Heart left ventricle (tissue), 16 donors: ENCODE results near the gene USP6NL. TPM values are rescaled to one million over a fixed set of nuclear protein-coding genes. Genes with fewer than 3 reads are reported as not detected.

Source experiments
- ATAC-seq, 4 donors: fragments of 200-7000 bp; cut with Tn5 transposase; one replicate each; pipeline ENCODE4 v1.9.1; 2020 to 2022; ENCODE audit warnings: moderate library complexity in 4 of 4, mild to moderate bottlenecking in 3 of 4, moderate number of reproducible peaks in 1 of 4
- DNase-seq, 5 donors: peaks; one replicate each; pipeline ENCODE4 v3.0.0-alpha.2; 2020
- H3K27ac ChIP-seq, 12 donors: fragments of 200-600 bp; sonication (generic) in 4 of 12; one replicate each; pipeline versions ENCODE4 v1.5.0 to v1.8.0; 2016 to 2022; ENCODE audit warnings: mild to moderate bottlenecking in 2 of 12
- H3K27me3 ChIP-seq, 9 donors: fragments of 200-600 bp; sonication (generic) in 2 of 9; one replicate each; pipeline versions ENCODE4 v1.5.1 to v1.8.0; 2016 to 2022; ENCODE audit warnings: mild to moderate bottlenecking in 3 of 9
- H3K36me3 ChIP-seq, 9 donors: fragments of 200-600 bp; sonication (generic) in 2 of 9; one replicate each; pipeline versions ENCODE4 v1.5.0 to v1.8.0; 2018 to 2022; ENCODE audit warnings: mild to moderate bottlenecking in 2 of 9
- H3K4me1 ChIP-seq, 12 donors: fragments of 200-600 bp; sonication (generic) in 4 of 12; one replicate each; pipeline versions ENCODE4 v1.5.0 to v1.8.0; 2016 to 2022; ENCODE audit warnings: mild to moderate bottlenecking in 3 of 12
- H3K4me3 ChIP-seq, 12 donors: fragments of 200-600 bp; sonication (generic) in 4 of 12; one replicate each; pipeline versions ENCODE4 v1.5.0 to v1.8.0; 2017 to 2022; ENCODE audit warnings: mild to moderate bottlenecking in 9 of 12, moderate library complexity in 4 of 12
- H3K9me3 ChIP-seq, 12 donors: fragments of 200-600 bp; sonication (generic) in 4 of 12; one replicate each; pipeline versions ENCODE4 v1.5.0 to v1.8.0; 2016 to 2022; ENCODE audit warnings: mild to moderate bottlenecking in 1 of 12
- POLR2A ChIP-seq, 2 donors: fragments of 450-650 bp; IDR thresholded peaks; one replicate each; pipeline ENCODE4 v1.6.1; 2017; ENCODE audit warnings: antibody characterized with exemption in 2 of 2, mild to moderate bottlenecking in 2 of 2, moderate library complexity in 2 of 2
- WGBS, 4 donors: extraction: QIAGEN DNeasy Blood & Tissue Kit in 2 of 4; methylation state at CpG; one replicate each; pipeline versions ENCODE4 v1.1.5 to v1.1.7; 2013 to 2018; 5-methylcytosine and 5-hydroxymethylcytosine counted together
- intact Hi-C, 10 donors: fragments of 100-400 bp; cut with DNase I; formaldehyde crosslinking; loops; one replicate each; pipeline versions ENCODE4 v1.11.1 to v1.14.2; 2022
- polyA plus RNA-seq, 2 donors: library from polyadenylated mRNA; stranded (reverse); fragments of 200-250 nt; gene quantifications; one replicate each; pipeline ENCODE4 v1.2.3, GENCODE V29; 2013
- total RNA-seq, 9 donors: library from RNA; depleted of rRNA in 2 of 9; stranded (reverse); fragments of >200 nt in 2 of 9; fragmentation: NEBNext Ultra II Directional in 3 of 9; extraction: Animal tissue kit (Norgen Biotek cat#: 25700) in 3 of 9; gene quantifications; one replicate each; pipeline versions ENCODE4 v1.1.0 to v1.2.4, GENCODE V29; 2016 to 2023
- TF ChIP-seq, protein P1 (sequence below), 12 donors: fragments of 200-600 bp; sonication (generic) in 4 of 12; IDR thresholded peaks; one replicate each; pipeline versions ENCODE4 v1.5.0 to v1.8.0; 2018 to 2022; ENCODE audit warnings: antibody characterized with exemption in 12 of 12, mild to moderate bottlenecking in 5 of 12
- donor health status: ischemic (EF 13 %, LVEDD 7.1; RV severe dilation, severe dysfunction).
- donor health status: healthy with polysubstance abuse.
- donor health status: DM: no; HTN: yes; CAD: no.
- donor health status: DM: no; HTN: no; CAD: no.
- donor health status: ischemic (EF 25% LVEDD 6.9; RV normal size, moderate dysfunction).
- donor health status: ischemic (EF 25% LVEDD 5.7; RV mildly dilated, moderate dysfunction).
- donor health status: healthy.
- donor health status: DM: yes; HTN: yes; CAD: no.
- donor health status: ischemic (EF 35%, LVEDD 5.7; RV mildly dilated, moderate dysfunction).
- donor health status: nonischemic (EF 11% LVEDD 7.7; RV severe dilation, severe dysfunction).
- donor health status: DM: yes; HTN: yes; CAD: no.
- donor health status: PGD.
- donor health status: ischemic (EF 29% LVEDD 5.4; RV normal size, mild dysfunction).
- donor health status: nonischemic (EF 23%, LVEDD 6.1; RV moderate dilation, normal function).

USP6NL gene
- total and polyA plus RNA-seq, 11 donors, result 1.3 to 12.2 (median 9.6) TPM

DNA sequence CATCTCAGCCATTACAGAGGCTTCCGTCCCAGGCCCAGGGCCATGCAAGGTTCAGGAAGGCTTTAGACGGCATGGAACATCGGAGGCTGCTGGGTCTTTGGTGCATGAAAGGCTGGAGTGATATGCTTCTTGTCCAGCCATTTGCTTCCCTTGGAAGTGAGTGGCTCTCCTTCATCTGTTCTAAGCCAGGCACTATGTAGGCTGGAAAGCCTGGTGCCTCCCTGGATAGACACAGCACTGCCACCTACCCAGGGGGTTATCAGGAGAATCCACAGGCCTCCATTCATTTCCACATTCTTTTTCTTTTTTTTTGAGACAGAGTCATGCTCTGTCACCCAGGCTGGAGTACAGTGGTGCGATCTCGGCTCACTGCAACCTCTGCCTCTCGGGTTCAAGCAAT, 31.6 kb upstream of the USP6NL start:
- H3K27ac ChIP-seq, result no peak overlapping the region
- H3K27me3 ChIP-seq, result no peaks in the 10 kb centered on the region
- whole genome bisulfite sequencing, 4 donors, result 80 to 86% (median 83%) methylated on average over 6 of the region's 6 CpGs
- DNase-seq, result no peak
- no peak for ATAC-seq
- H3K36me3 ChIP-seq, result no peaks in the 10 kb centered on the region
- no peaks in the 10 kb centered on the region for H3K9me3 ChIP-seq
- H3K4me1 ChIP-seq, result no peaks in the 10 kb centered on the region
- intact Hi-C loops, result no loop called here
- no peak overlapping the region for H3K4me3 ChIP-seq
- TF ChIP-seq, protein P1, sequence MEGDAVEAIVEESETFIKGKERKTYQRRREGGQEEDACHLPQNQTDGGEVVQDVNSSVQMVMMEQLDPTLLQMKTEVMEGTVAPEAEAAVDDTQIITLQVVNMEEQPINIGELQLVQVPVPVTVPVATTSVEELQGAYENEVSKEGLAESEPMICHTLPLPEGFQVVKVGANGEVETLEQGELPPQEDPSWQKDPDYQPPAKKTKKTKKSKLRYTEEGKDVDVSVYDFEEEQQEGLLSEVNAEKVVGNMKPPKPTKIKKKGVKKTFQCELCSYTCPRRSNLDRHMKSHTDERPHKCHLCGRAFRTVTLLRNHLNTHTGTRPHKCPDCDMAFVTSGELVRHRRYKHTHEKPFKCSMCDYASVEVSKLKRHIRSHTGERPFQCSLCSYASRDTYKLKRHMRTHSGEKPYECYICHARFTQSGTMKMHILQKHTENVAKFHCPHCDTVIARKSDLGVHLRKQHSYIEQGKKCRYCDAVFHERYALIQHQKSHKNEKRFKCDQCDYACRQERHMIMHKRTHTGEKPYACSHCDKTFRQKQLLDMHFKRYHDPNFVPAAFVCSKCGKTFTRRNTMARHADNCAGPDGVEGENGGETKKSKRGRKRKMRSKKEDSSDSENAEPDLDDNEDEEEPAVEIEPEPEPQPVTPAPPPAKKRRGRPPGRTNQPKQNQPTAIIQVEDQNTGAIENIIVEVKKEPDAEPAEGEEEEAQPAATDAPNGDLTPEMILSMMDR (IDR thresholded peaks at IDR 0.05), result no peak
- no peak for TF ChIP-seq POLR2A (IDR thresholded peaks at IDR 0.05)

DNA sequence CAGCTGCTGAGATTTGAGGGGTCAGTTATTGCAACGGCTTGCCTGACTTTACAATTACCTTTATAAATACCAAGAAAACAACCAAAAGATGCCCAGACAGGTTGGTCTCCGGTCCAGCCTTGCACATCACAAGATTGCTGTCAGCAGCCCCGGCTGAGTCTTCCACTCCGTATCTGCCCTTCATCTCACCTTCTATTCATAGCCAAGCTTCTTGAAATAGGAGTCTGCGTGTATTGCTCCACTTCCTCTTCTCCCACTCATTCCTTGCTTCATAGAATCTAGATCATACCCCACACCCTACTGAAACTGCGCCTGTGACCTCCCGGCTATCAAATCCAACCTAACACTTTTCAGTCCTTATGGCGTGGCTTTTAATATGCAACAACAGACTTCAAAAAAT, 31.1 kb upstream of the USP6NL start:
- DNase-seq (no peak), ATAC-seq (no peak)
- Histone ChIP-seq H3K4me3 (no peak overlapping the region), H3K9me3 (no peaks in the 10 kb centered on the region), H3K27me3 (no peaks in the 10 kb centered on the region), H3K27ac (no peak overlapping the region), H3K4me1 (no peaks in the 10 kb centered on the region), H3K36me3 (no peaks in the 10 kb centered on the region)
- TF ChIP-seq POLR2A (IDR thresholded peaks at IDR 0.05), result no peak
- TF ChIP-seq, protein P1 (IDR thresholded peaks at IDR 0.05), result no peak
- intact Hi-C loops, result no loop called here
- WGBS, 4 donors, result 48 to 60% (median 56%) methylated on average over 8 of the region's 8 CpGs

DNA sequence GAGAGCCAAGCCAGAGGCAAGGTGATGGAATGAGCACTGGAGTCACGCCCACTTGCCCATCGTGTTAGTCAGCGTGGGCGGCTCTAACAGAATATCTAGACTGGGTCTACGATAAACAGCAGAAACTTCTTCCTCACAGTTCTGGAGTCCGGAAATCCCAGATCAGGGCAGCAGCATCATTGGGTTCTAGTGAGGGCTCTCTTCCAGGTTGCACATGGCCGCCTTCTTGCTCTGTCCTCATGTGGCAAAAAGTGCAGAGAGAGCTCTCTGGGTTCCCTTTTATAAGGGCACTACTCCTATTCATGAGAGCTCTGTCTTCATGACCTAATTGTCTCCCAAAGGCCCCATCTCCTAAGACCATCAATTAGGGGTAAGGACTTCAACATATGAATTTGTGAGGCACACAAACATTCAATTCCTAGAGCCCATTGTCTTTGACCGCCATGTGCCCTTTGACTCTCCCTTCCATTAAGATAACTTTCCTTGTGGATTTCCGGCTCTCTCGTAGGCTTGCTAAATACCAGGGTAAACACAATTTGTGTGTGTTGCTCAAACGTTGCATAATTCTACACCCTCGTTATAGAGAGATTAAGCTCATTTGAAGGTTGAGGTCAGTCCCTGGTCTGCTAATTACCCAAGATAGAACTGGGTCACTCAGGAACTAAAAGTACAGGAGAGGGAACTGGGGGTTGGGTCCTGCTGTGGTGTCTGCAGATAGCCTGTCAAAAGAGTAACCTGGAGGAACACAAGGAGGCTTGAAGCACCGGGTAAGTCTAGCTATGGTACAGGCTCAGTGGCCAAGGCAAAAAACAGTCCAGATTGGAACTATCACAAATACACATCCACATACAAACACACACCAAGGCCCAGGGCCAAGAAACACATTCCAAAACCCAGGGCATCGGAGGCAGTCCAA, 28.7 kb upstream of the USP6NL start:
- Histone ChIP-seq H3K36me3 (no peaks in the 10 kb centered on the region), H3K9me3 (no peaks in the 10 kb centered on the region), H3K4me1 (no peaks in the 10 kb centered on the region), H3K27ac (no peak overlapping the region), H3K4me3 (no peak overlapping the region), H3K27me3 (no peaks in the 10 kb centered on the region)
- ATAC-seq (no peak), DNase-seq (no peak)
- intact Hi-C loops, result no loop called here
- no peak for TF ChIP-seq POLR2A (IDR thresholded peaks at IDR 0.05)
- TF ChIP-seq, protein P1 (IDR thresholded peaks at IDR 0.05), result no peak
- WGBS, 4 donors, result 79 to 82% (median 80%) methylated on average over 14 of the region's 14 CpGs

DNA sequence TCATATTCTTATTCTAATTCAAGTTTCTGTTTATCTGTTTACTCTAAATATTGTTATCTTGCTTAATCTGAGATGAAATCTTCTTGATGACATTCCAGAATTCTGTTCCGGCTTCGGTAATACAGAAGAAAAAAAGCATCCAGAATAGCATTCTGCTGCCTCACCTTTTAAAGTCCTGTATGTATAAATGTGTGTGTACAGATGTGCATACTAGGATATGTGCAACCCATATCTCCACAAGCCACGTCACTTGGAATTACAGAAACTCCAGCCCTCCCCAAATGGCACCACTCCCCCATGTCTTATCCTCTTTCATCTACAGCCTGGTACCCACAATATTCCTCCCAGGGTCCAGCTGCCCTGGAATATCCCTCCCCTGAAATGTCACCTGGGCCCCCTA, 27.9 kb upstream of the USP6NL start:
- Histone ChIP-seq H3K4me1 (no peaks in the 10 kb centered on the region), H3K27ac (no peak overlapping the region), H3K4me3 (no peak overlapping the region), H3K9me3 (no peaks in the 10 kb centered on the region), H3K27me3 (no peaks in the 10 kb centered on the region), H3K36me3 (no peaks in the 10 kb centered on the region)
- 80 to 93% (median 91%) methylated on average over 3 of the region's 3 CpGs for WGBS, 4 donors
- no peak for ATAC-seq
- DNase-seq, result no peak
- intact Hi-C loops, result no loop called here
- TF ChIP-seq POLR2A (IDR thresholded peaks at IDR 0.05), result no peak
- TF ChIP-seq, protein P1 (IDR thresholded peaks at IDR 0.05), result no peak
